Measurements from ENCODE around the gene MOXD1.
"Not testable (repeated sequence)": the region's sequence is repeated elsewhere in the genome, so short reads cannot be mapped to it uniquely, and the experiment has no call there.

The MOXD1 gene

DNA sequence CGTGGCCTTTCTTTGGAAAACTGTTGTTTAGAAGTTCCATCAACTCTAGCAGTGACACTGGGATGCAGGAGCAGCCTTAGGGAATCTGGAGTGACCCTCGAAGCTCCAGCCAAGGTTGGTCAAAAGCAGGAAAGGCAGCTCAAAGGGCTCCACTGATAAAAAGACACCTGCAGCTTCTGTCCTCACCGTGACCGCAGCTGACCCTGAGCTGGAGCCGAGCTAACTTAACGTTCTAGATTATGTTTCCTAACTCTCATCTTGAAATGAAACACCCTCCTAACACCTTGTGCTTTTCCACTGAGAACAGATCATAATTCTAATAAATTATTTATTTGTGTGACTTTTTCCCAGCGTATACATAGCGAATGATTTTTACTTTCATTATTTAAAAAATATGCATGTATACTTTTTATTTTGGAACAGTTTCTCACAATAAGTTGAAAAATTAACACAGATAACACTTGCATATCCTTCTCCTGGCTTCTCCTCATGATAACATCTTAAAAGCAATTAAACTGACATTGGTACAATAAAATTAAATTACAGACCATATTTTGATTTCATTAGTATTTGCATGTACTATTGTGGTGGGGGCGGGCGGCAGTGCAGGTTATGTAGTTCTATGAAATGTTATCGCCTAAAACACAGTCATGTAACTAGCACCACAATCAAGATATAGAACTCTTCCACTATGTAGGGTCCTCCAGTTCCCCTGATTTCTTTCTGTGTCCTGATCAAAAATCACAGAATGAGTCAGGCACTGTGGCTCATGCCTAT, 116.1 kb downstream of the MOXD1 start:
- in situ Hi-C loops (cut with MboI; ENCODE audit: low sequenced_read_pairs): no loop called here

DNA sequence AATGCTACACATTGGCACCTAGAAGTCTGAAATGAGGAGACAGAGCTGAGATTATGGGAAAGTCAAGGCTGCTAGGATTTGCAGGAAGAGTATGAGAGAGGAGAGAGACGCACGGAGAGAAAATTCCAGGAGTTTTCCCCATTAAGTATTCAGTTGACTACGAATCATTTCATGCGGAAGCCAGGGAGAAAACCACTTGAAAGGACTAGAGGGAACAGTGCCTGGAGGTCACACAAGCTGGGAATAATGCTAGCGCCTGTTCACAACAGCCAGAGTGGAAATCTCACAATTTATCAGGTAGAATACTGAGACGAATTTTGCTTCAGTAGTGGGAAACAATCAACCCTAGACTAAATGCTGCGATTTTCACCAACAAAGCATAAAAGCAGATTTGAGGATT, 118.6 kb downstream of the MOXD1 start:
- in situ Hi-C loops (cut with MboI; ENCODE audit: low sequenced_read_pairs): no loop called here

DNA sequence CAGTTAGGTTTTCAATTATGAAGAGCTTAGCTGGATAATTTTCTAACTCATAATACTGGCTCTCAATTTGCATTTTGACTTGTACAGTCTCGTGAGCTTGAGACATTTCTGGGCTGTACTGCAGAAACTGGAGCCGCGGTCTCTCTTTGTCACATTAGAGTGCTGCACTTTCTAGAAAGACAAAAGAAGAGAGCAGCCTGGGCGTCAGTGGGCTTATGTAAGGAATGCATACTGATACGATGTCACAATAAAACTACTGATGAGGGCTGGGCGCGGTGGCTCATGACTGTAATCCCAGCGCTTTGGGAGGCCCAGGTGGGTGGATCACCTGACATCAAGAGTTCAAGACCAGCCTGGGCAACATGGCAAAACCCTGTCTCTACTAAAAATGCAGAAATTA, 120.8 kb downstream of the MOXD1 start:
- in situ Hi-C loops (cut with MboI; ENCODE audit: low sequenced_read_pairs): no loop called here

DNA sequence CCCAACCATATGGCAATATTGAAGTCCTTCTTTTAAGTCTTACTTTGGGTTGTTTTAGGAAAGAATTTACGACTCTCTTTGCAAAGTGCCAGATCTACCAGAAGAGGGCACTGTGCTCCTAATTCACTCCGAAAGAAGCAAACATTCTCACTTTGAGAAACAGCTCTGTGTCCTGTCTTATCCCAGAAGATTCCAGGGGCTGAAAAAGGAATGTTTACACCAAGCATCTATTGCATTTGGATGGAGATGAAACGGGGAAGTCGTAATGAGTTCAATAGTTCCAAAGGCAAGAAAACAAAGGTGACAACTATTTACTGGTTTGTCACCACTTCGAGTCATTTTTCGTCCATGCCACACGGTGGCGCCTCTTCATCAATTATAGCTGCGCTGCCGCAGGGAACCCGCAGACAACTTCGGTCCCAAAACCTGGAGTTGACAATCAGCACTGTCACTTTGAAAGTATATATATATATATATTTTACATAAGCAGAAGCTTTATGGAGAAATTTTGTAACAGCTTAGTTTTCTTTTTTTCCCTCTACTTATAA, 121.6 kb downstream of the MOXD1 start:
- in situ Hi-C loops (cut with MboI; ENCODE audit: low sequenced_read_pairs): loop anchor here (10.0 kb wide), 1 partner anchor 205 kb away; no protein-coding TSS in a partner anchor

DNA sequence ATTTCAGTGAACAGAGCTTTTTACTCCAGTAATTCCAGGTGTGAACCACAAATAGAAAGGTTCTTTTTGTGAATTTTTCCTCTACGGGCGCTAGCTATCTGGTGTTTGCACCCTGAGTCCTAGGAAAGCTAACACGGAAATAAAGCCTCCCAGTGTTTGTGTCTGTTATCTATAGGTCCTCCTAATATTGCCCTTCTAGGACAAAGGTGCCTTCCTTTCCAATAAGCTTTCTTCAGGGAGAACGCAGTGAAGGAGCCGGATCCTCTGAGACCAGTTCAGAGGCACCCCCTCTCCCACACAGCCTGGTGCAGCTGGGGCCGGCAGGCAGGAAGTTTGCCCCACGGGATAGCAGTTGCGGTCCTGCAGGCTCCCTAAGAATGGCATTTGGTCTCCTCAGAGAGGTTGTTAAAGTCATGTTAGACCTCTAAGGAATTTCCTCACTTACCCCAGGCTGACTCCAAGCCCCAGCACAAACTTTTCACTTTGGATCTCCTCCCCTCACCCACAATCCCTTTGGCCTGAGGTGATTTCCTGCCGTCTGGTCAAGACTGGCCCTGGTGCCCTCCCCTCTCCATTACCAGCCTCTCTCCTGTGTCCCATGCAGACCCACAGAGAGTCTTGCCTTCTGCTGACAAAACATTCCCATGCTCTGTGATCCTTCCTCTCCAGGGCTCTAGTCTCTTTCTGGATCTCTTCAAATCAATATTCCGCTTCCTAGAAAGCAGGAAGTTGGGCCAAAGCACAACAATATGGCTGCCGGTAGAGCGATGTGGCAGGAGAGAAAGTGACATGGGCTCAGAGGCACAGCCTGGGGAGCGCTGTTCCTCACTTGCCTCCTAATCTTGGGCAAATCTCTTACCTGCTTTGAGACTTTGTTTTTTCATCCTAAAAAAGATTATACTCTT, 126.0 kb downstream of the MOXD1 start:
- in situ Hi-C loops (cut with MboI; ENCODE audit: low sequenced_read_pairs): loop anchor here (10.0 kb wide), 1 partner anchor 209 kb away; no protein-coding TSS in a partner anchor

DNA sequence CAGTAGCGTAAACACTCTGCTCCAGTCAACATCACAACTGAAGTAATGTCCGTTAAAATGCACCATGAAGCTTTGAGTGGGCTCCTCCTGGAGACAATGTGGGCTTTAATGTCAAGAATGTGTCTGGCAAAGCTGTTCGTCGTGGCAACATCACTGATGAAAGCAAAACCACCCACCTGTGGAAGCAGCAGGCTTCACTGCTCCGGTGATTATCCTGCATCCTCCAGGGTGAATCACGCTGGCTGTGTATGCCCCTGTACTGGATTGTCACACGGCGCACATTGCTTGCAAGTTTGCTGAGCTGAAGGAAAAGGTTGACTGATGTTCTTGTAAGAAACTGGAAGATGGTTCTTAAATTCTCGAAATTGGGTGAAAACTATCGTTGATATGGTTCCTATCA, 128.5 kb downstream of the MOXD1 start:
- in situ Hi-C loops (cut with MboI; ENCODE audit: low sequenced_read_pairs): loop anchor here (10.0 kb wide), 1 partner anchor 212 kb away; no protein-coding TSS in a partner anchor

DNA sequence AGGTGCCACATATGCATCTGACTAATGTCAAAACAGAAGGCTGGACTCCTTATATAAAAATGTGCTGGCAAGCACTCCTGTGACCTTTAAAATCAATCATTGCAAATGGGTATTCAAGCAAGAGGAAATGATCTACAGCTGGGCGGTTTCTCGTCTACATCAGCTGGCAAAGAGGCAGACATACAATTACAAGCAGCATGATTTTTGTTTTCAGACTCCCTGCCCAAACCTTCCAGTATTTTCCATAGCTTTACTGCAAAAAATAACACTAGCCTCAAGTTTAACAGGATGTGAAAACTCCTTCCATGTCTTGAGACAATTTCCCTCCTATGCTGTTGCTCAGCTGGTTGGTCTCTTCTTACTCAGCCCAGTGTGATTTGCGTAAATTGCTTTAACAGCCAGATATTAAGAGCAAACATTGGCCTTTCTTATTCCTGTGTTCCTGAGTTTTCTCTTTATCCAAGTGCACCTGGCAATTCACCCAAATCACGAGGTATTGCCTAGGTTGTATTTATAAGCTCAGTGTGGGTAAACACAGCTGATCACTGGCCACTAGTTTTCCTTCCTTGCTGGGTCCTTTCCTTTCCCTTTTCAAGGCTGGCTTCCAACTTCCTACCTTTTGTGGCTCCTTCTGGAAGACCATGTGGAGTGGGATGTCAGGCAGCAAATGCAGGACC, 130.4 kb downstream of the MOXD1 start:
- in situ Hi-C loops (cut with MboI; ENCODE audit: low sequenced_read_pairs): loop anchor here (10.0 kb wide), 1 partner anchor 214 kb away; no protein-coding TSS in a partner anchor

DNA sequence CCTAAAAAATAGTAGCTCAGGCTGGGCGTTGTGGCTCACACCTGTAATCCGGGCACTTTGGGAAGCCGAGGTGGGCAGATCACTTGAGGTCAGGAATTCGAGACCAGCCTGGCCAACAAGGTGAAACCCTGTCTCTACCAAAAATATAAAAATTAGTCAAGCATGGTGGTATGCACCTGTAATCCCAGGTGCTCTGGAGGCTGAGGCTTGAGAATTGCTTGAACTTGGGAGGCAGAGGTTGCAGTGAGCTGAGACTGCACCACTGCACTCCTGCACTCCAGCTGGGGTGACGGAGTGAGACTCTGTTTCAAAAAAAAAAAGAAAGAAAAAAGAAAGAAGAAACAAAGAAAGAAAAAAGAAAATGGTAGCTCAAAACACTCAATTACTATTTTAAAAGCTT, 132.6 kb downstream of the MOXD1 start:
- in situ Hi-C loops (cut with MboI; ENCODE audit: low sequenced_read_pairs): not testable (repeated sequence)

DNA sequence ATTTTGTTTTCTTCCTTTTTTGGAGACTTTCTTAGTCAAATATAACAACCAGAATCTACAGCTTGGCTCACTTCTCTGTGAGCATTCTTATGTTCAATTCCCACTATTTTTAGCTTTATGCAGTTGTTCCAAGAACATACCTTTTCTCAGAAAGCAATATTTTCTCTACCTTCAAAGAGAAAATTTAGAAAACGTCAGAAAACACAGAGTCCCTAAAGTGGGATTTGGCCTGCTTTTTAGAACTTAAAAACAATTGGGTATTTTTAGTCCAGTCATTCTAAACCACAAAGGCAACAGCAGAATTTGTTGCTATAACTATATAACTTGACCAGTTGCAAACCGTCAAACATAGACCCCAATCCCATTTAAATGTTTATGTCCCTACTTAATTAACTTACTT, 133.1 kb downstream of the MOXD1 start:
- in situ Hi-C loops (cut with MboI; ENCODE audit: low sequenced_read_pairs): no loop called here

DNA sequence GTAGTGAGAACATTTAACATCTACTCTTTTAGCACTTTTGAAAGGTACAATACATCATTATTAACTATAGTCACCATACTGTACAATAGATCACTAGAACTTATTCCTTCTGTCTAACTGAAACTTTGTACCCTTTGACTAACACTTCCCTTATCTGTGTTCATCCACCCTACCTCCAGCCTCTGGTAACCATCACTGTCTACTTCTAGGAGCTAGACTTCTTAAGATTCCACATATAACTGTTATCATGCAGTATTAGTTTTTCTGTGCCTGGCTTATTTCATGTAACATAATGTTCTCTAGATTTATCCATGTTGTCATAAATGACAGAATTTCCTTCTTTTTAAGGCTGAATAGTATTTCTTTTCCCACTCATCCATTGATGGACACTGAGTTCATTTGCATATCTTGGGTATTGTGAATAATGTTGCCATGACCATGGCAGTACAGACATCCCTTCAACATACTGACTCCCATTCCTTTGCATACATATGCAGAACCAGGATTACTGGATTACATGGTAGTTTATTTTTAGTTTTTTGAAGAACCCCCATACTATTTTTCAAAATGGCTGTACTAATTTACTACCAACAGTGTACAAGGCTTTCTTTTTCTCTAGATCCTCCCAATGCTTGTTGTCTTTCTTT, 135.7 kb downstream of the MOXD1 start:
- in situ Hi-C loops (cut with MboI; ENCODE audit: low sequenced_read_pairs): no loop called here

DNA sequence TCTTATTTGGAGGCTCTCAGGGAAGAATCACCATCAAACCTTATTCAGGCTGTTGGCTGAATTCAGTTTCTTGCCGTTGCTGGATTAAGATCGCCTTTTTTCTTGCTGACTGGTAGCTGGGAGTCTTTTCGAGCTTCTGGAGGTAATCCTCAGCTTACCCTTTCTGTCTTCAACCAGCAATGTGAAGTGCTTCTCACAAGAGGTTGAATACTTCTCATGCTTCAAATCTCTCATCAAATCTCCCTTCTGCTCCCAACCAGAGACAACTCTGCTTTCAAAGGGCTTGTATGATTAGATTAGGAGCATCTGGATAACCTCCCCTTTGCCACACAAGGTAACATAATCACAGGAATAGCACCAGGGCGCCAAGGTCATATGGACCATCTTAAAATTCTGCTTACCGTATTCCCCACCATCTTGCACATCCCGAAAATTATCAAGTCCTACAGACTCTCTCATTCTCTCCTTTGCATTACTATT, 137.2 kb downstream of the MOXD1 start:
- in situ Hi-C loops (cut with MboI; ENCODE audit: low sequenced_read_pairs): no loop called here

DNA sequence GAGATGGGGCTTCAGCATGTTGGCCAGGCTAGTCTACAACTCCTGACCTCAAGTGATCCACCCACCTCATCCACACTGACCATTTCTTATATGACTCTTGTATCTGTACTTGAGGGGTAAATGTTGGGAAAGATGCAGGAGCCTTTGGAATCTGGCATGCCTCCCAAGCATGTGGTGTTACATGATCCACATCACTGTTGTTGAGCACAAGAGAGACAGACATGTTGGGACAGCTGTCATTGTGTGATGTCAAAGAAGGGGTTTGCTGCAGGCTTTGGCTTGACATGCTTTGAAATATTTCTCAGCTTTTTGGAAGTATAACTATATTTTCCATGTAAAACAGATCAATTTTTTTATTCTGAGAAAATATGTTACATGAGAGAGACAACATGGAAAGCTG, 139.9 kb downstream of the MOXD1 start:
- in situ Hi-C loops (cut with MboI; ENCODE audit: low sequenced_read_pairs): no loop called here

DNA sequence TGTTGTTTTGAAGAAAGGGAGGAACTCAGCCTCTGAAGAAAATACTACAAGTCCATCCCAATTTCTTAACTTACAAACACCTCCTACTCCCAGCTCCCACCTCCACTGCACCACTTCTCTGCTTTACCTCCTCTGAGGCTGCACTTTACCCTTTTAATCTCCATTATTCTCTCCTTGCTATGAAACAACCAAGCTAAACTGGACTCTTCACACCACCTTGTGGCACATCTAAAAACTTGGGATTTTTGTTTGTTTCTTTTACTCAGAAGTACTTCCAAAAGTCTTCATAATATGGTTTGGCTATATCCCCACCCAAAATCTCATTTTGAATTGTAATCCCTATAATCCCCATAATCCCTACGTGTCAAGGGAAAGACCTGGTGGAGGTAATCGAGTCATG, 142.2 kb downstream of the MOXD1 start:
- in situ Hi-C loops (cut with MboI; ENCODE audit: low sequenced_read_pairs): no loop called here

DNA sequence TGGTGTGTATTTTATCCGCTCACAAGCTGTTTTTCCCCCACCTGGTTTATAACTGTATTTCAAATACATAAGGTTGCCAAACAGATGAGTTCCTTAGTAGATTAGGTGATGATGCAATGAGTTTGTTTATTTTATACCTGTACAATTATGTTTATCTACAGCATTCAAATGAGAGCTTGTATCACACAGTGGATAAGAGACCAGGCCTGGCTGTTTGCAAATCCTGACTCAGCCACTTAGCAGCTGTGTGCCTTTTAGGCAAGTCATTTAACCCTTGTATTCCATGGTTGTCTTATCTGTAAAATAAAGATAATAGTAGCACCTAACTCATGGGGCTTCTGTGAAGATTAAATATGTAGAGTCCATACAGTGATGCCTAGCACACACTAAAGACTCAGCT, 143.7 kb downstream of the MOXD1 start:
- in situ Hi-C loops (cut with MboI; ENCODE audit: low sequenced_read_pairs): no loop called here

DNA sequence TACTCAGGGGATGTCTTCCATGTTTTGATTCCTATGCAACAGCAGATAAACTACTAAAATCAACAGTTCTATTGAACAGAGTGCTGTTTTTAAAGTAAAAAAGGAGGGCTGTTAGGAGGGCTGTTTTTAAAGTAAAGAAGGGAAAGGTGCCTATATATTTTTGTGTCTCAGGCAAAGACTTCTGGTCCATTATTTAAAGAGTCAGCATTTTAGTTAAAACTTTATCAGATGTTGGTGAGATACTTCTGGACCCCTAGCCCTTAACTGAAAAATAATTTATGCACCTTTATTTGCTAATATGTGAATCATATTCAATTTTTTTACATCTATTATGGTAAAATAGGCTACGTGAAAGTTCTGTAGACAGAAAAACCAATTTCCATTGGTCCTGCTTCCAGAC, 144.8 kb downstream of the MOXD1 start:
- in situ Hi-C loops (cut with MboI; ENCODE audit: low sequenced_read_pairs): no loop called here

DNA sequence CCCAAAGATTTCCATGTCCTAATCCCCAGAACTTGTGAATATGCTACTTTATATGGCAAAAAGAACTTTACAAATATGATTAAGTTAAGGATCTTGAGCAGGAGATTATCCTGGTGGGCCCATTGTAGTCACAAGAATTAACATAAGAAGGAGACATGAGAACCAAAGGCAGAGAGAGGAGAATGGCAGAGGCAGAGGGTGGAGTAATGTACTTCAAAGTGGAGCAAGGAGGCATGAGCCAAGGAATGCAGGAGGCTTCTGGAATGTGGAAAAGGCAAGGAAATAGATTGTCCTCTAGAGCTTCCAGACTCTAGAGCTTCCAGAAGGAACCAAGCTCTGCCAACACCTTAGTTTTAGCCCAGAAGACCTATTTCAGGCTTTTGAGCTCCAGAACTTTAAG, 147.4 kb downstream of the MOXD1 start:
- in situ Hi-C loops (cut with MboI; ENCODE audit: low sequenced_read_pairs): no loop called here

DNA sequence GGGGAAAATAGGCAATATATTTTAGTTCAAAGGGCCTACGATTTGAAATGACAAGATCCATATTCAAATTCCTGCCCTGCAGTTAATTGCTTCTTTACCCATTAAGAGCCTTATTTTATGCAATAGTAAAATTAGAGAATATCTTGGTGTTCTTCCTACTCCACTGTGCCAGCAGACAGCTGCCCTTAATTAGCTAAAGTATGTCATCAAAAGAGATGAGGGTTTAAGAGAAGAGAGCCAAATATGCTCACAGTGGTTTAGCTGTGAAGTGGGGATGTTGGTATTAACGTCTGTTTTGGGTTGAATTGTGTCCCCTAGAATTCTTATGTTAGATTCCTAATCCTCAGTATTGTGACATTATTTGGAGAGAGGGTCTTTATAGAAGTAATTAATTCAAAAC, 148.1 kb downstream of the MOXD1 start:
- in situ Hi-C loops (cut with MboI; ENCODE audit: low sequenced_read_pairs): no loop called here

DNA sequence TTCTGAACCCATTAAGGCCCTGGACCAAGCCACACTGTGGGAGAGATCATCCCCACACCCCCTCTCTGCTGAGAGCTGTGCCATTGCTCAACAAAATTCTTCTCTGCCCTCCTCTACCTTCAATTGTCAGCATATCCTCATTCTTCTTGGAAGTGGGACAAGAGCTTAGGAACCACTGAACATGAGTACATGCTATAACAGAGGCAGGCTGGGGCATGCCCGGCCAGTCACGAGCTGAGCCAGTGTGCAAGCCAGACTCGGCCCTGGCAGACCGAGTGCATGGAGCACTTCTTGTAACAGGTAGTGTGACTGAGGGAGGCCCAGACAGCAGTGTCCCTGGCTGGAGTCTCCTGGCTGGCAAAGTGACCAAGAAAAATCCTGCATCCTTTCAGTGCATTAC, 149.2 kb downstream of the MOXD1 start:
- in situ Hi-C loops (cut with MboI; ENCODE audit: low sequenced_read_pairs): no loop called here

DNA sequence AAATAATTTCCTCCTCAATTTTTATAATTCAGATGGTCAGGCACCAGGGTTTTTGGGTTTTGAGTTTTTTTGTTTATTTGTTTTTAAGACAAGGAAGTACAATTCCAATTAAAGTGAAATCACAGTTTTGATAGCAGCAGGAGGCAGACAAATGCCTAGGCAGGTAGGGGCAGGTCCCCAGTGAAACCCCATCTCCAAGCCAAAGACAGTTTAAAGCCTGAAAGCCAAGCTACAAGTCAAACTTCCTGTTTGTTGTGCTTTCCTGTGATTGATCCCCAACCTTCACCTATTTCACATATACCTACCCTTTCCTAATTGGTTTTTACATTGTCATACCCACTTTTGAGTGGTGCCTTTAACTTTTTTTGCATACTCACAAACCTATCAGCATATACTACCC, 149.6 kb downstream of the MOXD1 start:
- in situ Hi-C loops (cut with MboI; ENCODE audit: low sequenced_read_pairs): no loop called here

DNA sequence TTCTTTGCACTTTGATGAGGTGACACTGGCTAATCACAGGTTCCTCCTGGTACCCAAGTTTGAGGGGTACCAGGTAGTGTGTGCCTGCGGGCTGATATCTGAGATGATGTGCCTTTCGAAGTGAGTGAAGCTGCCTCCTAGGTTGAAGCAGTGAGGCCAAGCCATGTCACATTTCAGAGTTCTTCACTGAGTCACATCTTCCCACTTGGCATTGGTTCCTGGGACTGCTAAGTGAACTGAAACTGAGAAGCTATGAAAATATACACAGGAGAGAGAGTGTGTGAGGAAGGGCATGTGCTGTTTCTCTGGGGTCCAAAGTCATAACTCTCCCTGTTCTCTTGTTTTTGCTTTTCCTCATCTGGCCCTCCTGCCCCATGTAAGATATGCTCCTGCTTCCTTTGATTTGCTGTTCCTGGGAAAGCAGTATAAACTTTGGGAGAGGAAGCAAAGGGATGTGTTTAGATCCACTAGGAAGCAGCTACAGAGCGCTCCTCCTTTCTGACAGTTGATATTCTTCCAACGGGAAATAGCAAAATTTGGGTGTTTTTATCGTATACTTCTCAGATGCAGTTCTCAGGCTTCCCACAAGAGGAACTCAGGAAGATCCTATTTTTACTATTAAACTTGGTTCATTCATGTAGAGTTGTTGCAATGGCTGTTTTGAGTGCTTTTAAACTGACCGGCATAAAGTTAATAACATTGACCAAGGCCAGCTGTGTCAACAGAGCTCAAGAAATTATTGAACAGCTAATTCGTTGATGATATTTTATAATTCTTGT, 153.7 kb downstream of the MOXD1 start:
- in situ Hi-C loops (cut with MboI; ENCODE audit: low sequenced_read_pairs): no loop called here
